ENCODE results near the gene SLX4IP. TPM values are rescaled to one million over a fixed set of nuclear protein-coding genes. Genes with fewer than 3 reads are reported as not detected.

The SLX4IP gene
- total and polyA plus RNA-seq, 2 donors, result 1.4 to 7.1 TPM

DNA sequence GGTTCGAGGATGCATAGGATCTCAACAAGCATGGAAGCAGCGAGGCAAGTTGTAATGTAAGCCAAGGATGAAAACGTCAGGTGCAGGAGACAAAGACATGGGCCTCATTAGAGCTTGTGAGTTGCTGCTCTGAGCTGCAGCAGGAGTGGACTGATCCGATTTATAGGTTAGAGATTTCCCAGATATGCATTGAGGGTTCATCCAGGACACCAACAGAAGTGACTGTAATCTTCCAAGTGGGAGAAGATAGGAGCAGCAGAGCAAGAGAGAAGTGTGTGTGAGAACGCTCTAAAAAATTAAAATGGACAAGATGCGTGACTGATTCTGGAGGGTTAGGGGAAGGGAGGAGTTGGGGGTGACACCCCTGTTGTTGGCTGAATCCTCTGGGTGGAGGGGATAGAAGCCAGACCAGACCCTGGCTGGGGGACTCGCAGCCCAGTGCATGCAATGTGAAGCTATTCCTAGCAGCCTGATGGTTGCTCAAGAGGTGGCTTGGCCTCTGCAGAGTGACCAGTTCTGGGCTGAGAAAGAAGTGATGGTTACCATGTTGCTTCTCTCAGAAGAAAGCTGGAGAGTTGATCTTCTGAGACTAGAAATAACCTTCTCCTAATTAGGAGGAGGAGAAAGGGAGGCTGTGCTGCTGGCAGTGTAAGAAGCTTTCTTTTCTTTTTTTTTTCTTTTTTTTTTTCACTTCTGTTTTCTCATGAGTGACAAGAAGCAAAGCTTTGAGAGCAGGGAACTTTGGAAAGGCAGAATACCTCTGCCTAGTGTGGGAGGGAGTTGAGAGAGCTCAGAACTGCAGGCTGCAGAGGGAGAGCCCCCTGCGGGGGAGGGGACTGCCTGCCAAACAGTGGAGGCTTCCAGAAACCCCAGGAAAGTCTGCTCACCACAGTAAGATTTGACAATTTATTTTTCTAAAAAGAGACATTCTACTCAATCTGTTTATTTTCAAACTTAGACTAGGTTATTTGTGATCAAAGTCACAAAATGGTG lies 116.9 kb downstream of the SLX4IP start:
- 84% methylated on average over 8 of the region's 8 CpGs for WGBS

GRCh38 chr20:10553326-10553984 lies 118.3 kb downstream of the SLX4IP start:
- WGBS, result 42% methylated on average over 5 of the region's 5 CpGs

More for the DNA sequence above, 116.9 kb downstream of the SLX4IP start:
- no peaks in the 10 kb centered on the region for H3K4me1 ChIP-seq (ENCODE audit: insufficient read depth)
- no peak for DNase-seq (ENCODE audit: extremely low spot score)
- no peaks in the 10 kb centered on the region for H3K36me3 ChIP-seq (ENCODE audit: insufficient read depth)
- no peak overlapping the region for H3K4me3 ChIP-seq (ENCODE audit: low read depth, low read length)
- no peak overlapping the region for H3K27ac ChIP-seq (ENCODE audit: low read depth)

DNA sequence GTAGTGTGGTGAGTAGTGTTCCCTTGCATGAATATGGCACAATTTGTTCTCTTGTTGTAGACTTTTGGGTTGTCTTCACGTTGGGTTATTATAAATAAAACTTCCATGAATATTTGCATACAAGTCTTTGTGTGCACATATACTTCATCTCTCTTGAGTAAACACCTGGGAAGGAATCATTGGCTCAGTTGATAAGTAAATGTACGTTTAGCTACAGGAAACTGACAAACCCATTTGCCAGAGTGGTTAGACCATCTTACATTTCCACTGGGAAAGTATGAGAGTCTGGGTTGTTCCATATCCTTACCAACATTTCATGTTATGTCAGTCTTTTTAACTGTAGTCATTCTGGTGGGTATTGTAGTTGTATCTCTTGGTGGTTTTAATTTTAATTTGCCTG lies 119.2 kb downstream of the SLX4IP start:
- Histone ChIP-seq H3K4me3 (ENCODE audit: low read depth, low read length) (no peak overlapping the region), H3K36me3 (ENCODE audit: insufficient read depth) (no peaks in the 10 kb centered on the region), H3K27ac (ENCODE audit: low read depth) (no peak overlapping the region), H3K4me1 (ENCODE audit: insufficient read depth) (no peaks in the 10 kb centered on the region)
- WGBS, result 82% methylated on average over 2 of the region's 2 CpGs
- DNase-seq (ENCODE audit: extremely low spot score), result no peak

More at GRCh38 chr20:10553326-10553984, 118.3 kb downstream of the SLX4IP start:
- peak; percentile 47 for DNase-seq (ENCODE audit: extremely low spot score)
- Histone ChIP-seq H3K27ac (ENCODE audit: low read depth) (no peak overlapping the region), H3K4me3 (ENCODE audit: low read depth, low read length) (no peak overlapping the region), H3K36me3 (ENCODE audit: insufficient read depth) (no peaks in the 10 kb centered on the region), H3K4me1 (ENCODE audit: insufficient read depth) (no peaks in the 10 kb centered on the region)

DNA sequence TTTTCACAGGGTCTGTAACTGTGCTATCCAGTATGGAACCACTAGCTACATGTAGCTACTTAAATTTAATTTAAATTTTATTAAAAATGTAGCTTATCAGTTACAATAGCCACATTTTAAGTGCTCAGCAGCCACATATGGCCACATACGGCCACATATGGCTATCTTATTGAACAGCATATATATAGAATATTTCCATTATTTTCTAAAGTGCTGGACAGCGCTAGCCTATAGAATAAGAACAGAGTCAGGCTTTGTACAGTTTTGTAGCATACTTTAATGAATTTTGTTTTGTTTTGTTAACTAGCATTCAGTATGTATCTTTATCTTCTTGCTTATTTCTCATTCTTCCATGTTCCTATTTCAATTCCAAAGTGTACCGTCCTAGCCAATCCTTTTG lies 120.3 kb downstream of the SLX4IP start:
- 92% methylated on average over 3 of the region's 3 CpGs for WGBS
- no peaks in the 10 kb centered on the region for H3K4me1 ChIP-seq (ENCODE audit: insufficient read depth)

DNA sequence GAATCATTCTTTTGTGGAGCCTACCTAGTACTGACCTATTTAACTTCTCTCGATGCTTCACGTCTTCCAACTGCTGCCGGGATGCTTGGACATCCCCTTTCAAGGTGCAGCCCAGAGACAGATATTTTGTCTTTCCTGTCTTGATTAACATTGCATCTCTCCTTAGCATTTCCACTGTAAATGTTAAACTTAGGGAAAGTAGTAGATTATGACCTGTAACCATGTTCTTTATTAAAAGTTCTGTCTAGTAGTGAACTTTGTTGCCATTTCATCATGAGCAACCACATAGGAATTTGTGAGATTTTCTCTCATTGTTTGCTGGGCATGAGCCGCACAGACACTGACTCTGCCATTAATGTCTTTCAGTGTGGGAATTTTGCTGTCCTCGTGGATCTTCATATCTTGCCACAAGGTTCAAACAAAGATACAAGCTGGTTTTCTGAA lies 120.8 kb downstream of the SLX4IP start:
- Histone ChIP-seq H3K4me1 (ENCODE audit: insufficient read depth) (no peaks in the 10 kb centered on the region), H3K27ac (ENCODE audit: low read depth) (no peak overlapping the region), H3K4me3 (ENCODE audit: low read depth, low read length) (no peak overlapping the region), H3K36me3 (ENCODE audit: insufficient read depth) (no peaks in the 10 kb centered on the region)
- 67% methylated on average over 5 of the region's 5 CpGs for WGBS
- DNase-seq (ENCODE audit: extremely low spot score), result no peak

More for the DNA sequence above, 120.3 kb downstream of the SLX4IP start:
- no peaks in the 10 kb centered on the region for H3K36me3 ChIP-seq (ENCODE audit: insufficient read depth)
- H3K4me3 ChIP-seq (ENCODE audit: low read depth, low read length), result no peak overlapping the region
- no peak for DNase-seq (ENCODE audit: extremely low spot score)
- H3K27ac ChIP-seq (ENCODE audit: low read depth), result no peak overlapping the region

GRCh38 chr20:10556519-10557083 lies 121.5 kb downstream of the SLX4IP start:
- Histone ChIP-seq H3K27ac (ENCODE audit: low read depth) (no peak overlapping the region), H3K4me3 (ENCODE audit: low read depth, low read length) (no peak overlapping the region), H3K36me3 (ENCODE audit: insufficient read depth) (no peaks in the 10 kb centered on the region), H3K4me1 (ENCODE audit: insufficient read depth) (no peaks in the 10 kb centered on the region)
- 91% methylated on average over 2 of the region's 2 CpGs for WGBS
- DNase-seq (ENCODE audit: extremely low spot score), result no peak

GRCh38 chr20:10557685-10558084 lies 122.6 kb downstream of the SLX4IP start:
- Histone ChIP-seq H3K4me1 (ENCODE audit: insufficient read depth) (no peaks in the 10 kb centered on the region), H3K27ac (ENCODE audit: low read depth) (no peak overlapping the region)
- WGBS, result 91% methylated on average over 6 of the region's 6 CpGs

GRCh38 chr20:10558635-10559187 lies 123.6 kb downstream of the SLX4IP start:
- Histone ChIP-seq H3K4me3 (ENCODE audit: low read depth, low read length) (no peak overlapping the region), H3K4me1 (ENCODE audit: insufficient read depth) (no peaks in the 10 kb centered on the region), H3K36me3 (ENCODE audit: insufficient read depth) (no peaks in the 10 kb centered on the region), H3K27ac (ENCODE audit: low read depth) (no peak overlapping the region)
- DNase-seq (ENCODE audit: extremely low spot score), result no peak
- WGBS, result 56% methylated on average over 9 of the region's 9 CpGs

More at GRCh38 chr20:10557685-10558084, 122.6 kb downstream of the SLX4IP start:
- Histone ChIP-seq H3K4me3 (ENCODE audit: low read depth, low read length) (no peak overlapping the region), H3K36me3 (ENCODE audit: insufficient read depth) (no peaks in the 10 kb centered on the region)
- no peak for DNase-seq (ENCODE audit: extremely low spot score)

GRCh38 chr20:10559266-10559665 lies 124.2 kb downstream of the SLX4IP start:
- H3K4me3 ChIP-seq (ENCODE audit: low read depth, low read length), result no peak overlapping the region
- no peak overlapping the region for H3K27ac ChIP-seq (ENCODE audit: low read depth)
- H3K36me3 ChIP-seq (ENCODE audit: insufficient read depth), result no peaks in the 10 kb centered on the region
- no peak for DNase-seq (ENCODE audit: extremely low spot score)
- H3K4me1 ChIP-seq (ENCODE audit: insufficient read depth), result no peaks in the 10 kb centered on the region

GRCh38 chr20:10560686-10561085 lies 125.6 kb downstream of the SLX4IP start:
- H3K4me3 ChIP-seq (ENCODE audit: low read depth, low read length), result no peak overlapping the region
- WGBS, result 89% methylated on average over 2 of the region's 2 CpGs
- no peak overlapping the region for H3K27ac ChIP-seq (ENCODE audit: low read depth)
- H3K4me1 ChIP-seq (ENCODE audit: insufficient read depth), result no peaks in the 10 kb centered on the region
- DNase-seq (ENCODE audit: extremely low spot score), result no peak
- no peaks in the 10 kb centered on the region for H3K36me3 ChIP-seq (ENCODE audit: insufficient read depth)

GRCh38 chr20:10561302-10561701 lies 126.2 kb downstream of the SLX4IP start:
- Histone ChIP-seq H3K4me3 (ENCODE audit: low read depth, low read length) (no peak overlapping the region), H3K36me3 (ENCODE audit: insufficient read depth) (no peaks in the 10 kb centered on the region), H3K4me1 (ENCODE audit: insufficient read depth) (no peaks in the 10 kb centered on the region), H3K27ac (ENCODE audit: low read depth) (no peak overlapping the region)
- DNase-seq (ENCODE audit: extremely low spot score), result no peak

GRCh38 chr20:10562899-10563298 lies 127.8 kb downstream of the SLX4IP start:
- Histone ChIP-seq H3K27ac (ENCODE audit: low read depth) (no peak overlapping the region), H3K36me3 (ENCODE audit: insufficient read depth) (no peaks in the 10 kb centered on the region), H3K4me3 (ENCODE audit: low read depth, low read length) (no peak overlapping the region), H3K4me1 (ENCODE audit: insufficient read depth) (no peaks in the 10 kb centered on the region)
- no peak for DNase-seq (ENCODE audit: extremely low spot score)
- 92% methylated on average over 4 of the region's 4 CpGs for WGBS

DNA sequence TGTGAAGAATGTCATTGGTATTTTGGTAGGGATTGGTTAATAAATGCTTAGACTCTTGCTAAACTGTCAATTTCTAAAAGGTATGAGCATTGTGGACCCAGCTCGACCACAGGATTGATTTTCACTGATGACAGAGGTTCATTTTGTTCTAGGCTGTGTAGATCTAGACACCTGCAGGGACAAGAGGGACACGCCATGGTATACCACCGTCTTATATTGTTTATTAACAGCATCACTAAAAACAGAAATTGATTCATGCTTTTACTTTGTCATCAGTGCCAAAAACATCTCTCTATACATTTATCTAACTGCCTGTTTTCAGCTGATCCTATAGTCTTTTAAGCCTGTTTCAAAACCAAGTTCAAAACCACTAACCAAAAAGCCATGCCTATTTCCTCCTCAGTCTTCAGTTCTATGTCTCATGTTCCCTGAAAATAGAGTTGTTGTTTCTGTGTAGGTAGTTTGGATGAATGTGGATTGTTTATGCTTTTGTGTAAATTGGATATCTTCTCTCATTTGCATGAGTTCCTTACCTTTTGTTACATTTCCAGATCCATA lies 128.9 kb downstream of the SLX4IP start:
- no peak overlapping the region for H3K4me3 ChIP-seq (ENCODE audit: low read depth, low read length)
- H3K27ac ChIP-seq (ENCODE audit: low read depth), result no peak overlapping the region
- DNase-seq (ENCODE audit: extremely low spot score), result no peak
- no peaks in the 10 kb centered on the region for H3K36me3 ChIP-seq (ENCODE audit: insufficient read depth)
- no peaks in the 10 kb centered on the region for H3K4me1 ChIP-seq (ENCODE audit: insufficient read depth)
- 94% methylated on average over 3 of the region's 3 CpGs for WGBS

All from urinary bladder (tissue), 4 donors.